ENCODE results near the gene ZNF512B.
"Not testable (repeated sequence)": the region's sequence is repeated elsewhere in the genome, so short reads cannot be mapped to it uniquely, and the experiment has no call there.

Gene ZNF512B

GRCh38 chr20:63934271-63935068, 35.3 kb downstream of the ZNF512B start:
- DNase-seq: no peak
- H3K36me3 ChIP-seq (replicated peaks): peaks cover 75% of the 10 kb centered on the region
- H3K27ac ChIP-seq: no peak overlapping the region
- in situ Hi-C loops (cut with HindIII; ENCODE audit: low pct_ligation_motif_present, low sequenced_read_pairs): no loop called here
- TF ChIP-seq CTCF (IDR thresholded peaks at IDR 0.05; ENCODE audit: low read depth, low read length, missing control alignments): peak; percentile 61
- H3K27me3 ChIP-seq (replicated peaks): no peaks in the 10 kb centered on the region
- H3K4me3 ChIP-seq (ENCODE audit: low read depth, low read length): no peak overlapping the region

- no peak for DNase-seq
- no peak for TF ChIP-seq CTCF (IDR thresholded peaks at IDR 0.05; ENCODE audit: low read depth, low read length, missing control alignments)
- in situ Hi-C loops (cut with HindIII; ENCODE audit: low pct_ligation_motif_present, low sequenced_read_pairs): no loop called here
- H3K27me3 ChIP-seq (replicated peaks): no peaks in the 10 kb centered on the region
- peaks cover 78% of the 10 kb centered on the region for H3K36me3 ChIP-seq (replicated peaks)
- H3K27ac ChIP-seq: no peak overlapping the region
- H3K4me3 ChIP-seq (ENCODE audit: low read depth, low read length): no peak overlapping the region
Measured at GRCh38 chr20:63933646-63934045, 36.1 kb downstream of the ZNF512B start.

- no peak for DNase-seq
- Histone ChIP-seq H3K27me3 (replicated peaks) (no peaks in the 10 kb centered on the region), H3K4me3 (ENCODE audit: low read depth, low read length) (no peak overlapping the region), H3K36me3 (replicated peaks) (peaks cover 85% of the 10 kb centered on the region), H3K27ac (no peak overlapping the region)
- TF ChIP-seq CTCF (IDR thresholded peaks at IDR 0.05; ENCODE audit: low read depth, low read length, missing control alignments): no peak
- in situ Hi-C loops (cut with HindIII; ENCODE audit: low pct_ligation_motif_present, low sequenced_read_pairs): no loop called here
Measured at GRCh38 chr20:63932606-63933160, 37.0 kb downstream of the ZNF512B start.

GRCh38 chr20:63931735-63932134, 38.0 kb downstream of the ZNF512B start:
- TF ChIP-seq CTCF (IDR thresholded peaks at IDR 0.05; ENCODE audit: low read depth, low read length, missing control alignments): no peak
- DNase-seq: no peak
- Histone ChIP-seq H3K36me3 (replicated peaks) (peaks cover 84% of the 10 kb centered on the region), H3K27ac (no peak overlapping the region), H3K4me3 (ENCODE audit: low read depth, low read length) (no peak overlapping the region), H3K27me3 (replicated peaks) (no peaks in the 10 kb centered on the region)
- in situ Hi-C loops (cut with HindIII; ENCODE audit: low pct_ligation_motif_present, low sequenced_read_pairs): no loop called here

GRCh38 chr20:63930971-63931553, 38.7 kb downstream of the ZNF512B start:
- no peak overlapping the region for H3K27ac ChIP-seq
- H3K36me3 ChIP-seq (replicated peaks): peaks cover 83% of the 10 kb centered on the region
- no peak for TF ChIP-seq CTCF (IDR thresholded peaks at IDR 0.05; ENCODE audit: low read depth, low read length, missing control alignments)
- no peaks in the 10 kb centered on the region for H3K27me3 ChIP-seq (replicated peaks)
- in situ Hi-C loops (cut with HindIII; ENCODE audit: low pct_ligation_motif_present, low sequenced_read_pairs): no loop called here
- no peak for DNase-seq
- no peak overlapping the region for H3K4me3 ChIP-seq (ENCODE audit: low read depth, low read length)

GRCh38 chr20:63929473-63929883, 40.3 kb downstream of the ZNF512B start:
- H3K4me3 ChIP-seq (ENCODE audit: low read depth, low read length); DNase-seq; H3K27ac ChIP-seq; in situ Hi-C loops (cut with HindIII; ENCODE audit: low pct_ligation_motif_present, low sequenced_read_pairs); H3K27me3 ChIP-seq (replicated peaks): not testable (repeated sequence)
- peaks cover 68% of the 10 kb centered on the region for H3K36me3 ChIP-seq (replicated peaks)
